Measurements from ENCODE around the gene MARCHF3.
"Not testable (repeated sequence)": the region's sequence is repeated elsewhere in the genome, so short reads cannot be mapped to it uniquely, and the experiment has no call there.

MARCHF3 gene

DNA sequence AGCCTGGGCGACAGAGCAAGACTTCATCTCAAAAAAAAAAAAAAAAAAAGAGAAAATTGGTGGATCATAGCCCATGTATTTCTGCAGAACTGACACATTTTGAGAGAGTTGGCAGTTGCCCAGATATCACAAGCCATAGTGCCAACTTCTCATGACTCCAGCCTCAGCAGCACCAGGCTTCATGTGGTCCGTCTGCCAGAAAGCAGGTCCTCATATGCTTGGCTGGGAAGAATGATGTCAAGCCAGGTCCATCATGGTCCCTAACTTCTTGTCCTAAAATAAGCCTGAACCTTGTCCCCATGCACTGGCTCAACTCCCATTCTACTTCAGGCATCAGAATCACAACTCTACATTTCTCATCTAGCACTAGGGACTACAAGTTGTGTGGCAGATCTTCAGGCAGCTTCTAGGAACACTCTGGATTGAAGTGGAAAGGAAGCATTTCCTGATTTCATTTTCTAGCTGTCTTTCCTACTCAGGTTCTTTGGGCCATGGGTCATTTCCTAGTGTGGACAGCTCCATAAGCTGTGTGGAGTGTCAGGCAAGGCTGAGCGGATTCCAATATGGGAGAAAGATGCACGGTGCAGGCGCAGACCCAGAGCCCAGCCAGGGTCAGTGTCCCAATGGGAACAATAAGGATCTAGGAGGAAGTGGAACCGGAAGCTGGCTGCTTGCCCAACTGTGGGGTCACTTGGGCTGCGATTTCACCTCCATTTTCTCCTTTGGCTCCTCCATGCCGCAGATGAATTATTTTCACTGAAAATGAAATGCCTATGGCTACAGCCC, 163.3 kb downstream of the MARCHF3 start:
- H3K4me3 ChIP-seq (ENCODE audit: low read depth, low read length) = no peak overlapping the region
- no peak for DNase-seq (ENCODE audit: low read depth)

DNA sequence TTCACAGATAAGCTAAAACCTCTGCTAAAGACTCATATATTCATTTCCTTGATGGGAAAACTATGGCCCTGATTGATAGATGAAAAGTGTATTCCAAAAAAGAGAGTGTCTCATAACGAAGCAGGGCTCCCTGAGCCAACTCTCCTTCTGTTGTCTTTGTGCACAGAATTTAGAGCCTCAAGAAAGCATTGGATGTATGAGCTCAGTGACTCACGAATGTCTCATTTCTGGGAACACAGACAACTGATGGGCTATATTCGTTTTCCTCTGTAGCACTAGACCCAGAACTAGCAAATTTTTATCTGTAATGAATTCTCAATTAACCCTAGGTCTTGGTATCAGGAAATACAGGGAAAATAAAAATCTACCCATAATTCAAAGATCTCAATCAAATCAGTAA, 165.1 kb downstream of the MARCHF3 start:
- peak; percentile 64 for DNase-seq (ENCODE audit: low read depth)
- H3K4me3 ChIP-seq (ENCODE audit: low read depth, low read length) = no peak overlapping the region

DNA sequence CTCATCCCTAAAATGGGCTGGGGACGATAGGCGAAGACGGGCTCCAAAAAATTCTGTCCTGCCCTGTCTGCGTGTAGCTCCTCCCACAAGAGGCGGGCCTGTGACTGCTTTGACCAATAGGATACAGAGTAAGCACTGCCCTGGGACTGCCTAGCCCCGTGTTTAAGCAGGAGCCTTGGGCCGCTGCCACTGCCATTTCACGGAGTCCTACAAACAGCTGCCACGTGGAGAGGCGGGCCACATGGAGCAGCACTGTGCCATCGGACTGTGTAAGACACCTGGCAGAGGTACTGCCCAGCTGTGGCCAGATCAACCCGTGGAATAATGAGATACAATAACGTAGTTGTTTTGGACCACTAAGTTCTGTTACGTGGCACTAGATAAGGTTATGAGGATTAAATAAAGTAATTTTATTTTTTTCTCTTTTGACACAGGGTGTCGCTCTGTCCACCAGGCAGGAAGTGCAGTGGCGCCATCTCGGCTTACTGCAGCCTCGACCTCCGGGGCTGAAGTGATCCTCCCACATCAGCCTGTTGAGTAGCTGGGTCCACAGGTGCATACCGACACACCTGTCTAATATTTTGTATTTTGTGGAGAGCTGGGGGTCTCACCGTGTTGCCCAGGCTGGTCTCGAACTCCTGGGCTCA, 166.2 kb downstream of the MARCHF3 start:
- no peak overlapping the region for H3K4me3 ChIP-seq (ENCODE audit: low read depth, low read length)
- DNase-seq (ENCODE audit: low read depth) = no peak

DNA sequence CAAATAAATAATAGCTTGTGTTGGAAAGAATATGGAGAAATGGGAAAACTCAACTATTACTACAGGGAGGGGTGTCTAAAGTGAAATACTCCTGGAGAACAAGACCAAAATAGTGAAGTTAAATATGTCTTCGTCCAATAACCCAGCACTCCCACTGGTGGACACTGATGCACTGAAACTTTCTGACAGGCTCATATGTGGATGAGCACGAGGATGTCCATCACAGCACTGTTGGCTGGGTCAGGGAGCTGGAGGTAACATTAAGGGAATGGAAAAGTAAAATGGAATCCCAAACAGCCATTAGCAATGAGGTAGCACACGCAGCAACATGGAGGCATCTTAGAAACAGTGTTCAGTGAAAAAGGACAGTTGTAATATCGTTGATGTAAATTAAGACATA, 167.0 kb downstream of the MARCHF3 start:
- DNase-seq (ENCODE audit: low read depth) = no peak
- no peak overlapping the region for H3K4me3 ChIP-seq (ENCODE audit: low read depth, low read length)

DNA sequence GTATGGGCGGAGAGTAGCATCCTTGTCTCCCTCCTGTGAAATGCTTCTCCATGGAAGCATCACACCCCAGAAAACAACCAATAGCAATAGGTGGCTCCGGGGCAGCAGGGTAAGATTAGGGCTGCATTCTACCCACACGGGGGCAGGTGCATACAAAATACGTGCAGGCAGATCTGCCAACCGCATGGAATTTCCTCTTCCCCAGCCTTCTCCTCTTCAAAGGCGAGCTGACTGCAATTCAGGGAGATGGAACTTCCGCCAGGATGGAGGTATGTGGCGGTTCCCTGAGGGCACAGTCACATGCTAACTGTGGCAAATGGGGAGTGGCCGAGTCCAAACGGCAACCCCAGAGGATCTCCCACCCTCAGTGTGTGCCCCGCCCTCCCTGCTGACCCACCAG, 171.9 kb downstream of the MARCHF3 start:
- no peak overlapping the region for H3K4me3 ChIP-seq (ENCODE audit: low read depth, low read length)
- no peak for DNase-seq (ENCODE audit: low read depth)

DNA sequence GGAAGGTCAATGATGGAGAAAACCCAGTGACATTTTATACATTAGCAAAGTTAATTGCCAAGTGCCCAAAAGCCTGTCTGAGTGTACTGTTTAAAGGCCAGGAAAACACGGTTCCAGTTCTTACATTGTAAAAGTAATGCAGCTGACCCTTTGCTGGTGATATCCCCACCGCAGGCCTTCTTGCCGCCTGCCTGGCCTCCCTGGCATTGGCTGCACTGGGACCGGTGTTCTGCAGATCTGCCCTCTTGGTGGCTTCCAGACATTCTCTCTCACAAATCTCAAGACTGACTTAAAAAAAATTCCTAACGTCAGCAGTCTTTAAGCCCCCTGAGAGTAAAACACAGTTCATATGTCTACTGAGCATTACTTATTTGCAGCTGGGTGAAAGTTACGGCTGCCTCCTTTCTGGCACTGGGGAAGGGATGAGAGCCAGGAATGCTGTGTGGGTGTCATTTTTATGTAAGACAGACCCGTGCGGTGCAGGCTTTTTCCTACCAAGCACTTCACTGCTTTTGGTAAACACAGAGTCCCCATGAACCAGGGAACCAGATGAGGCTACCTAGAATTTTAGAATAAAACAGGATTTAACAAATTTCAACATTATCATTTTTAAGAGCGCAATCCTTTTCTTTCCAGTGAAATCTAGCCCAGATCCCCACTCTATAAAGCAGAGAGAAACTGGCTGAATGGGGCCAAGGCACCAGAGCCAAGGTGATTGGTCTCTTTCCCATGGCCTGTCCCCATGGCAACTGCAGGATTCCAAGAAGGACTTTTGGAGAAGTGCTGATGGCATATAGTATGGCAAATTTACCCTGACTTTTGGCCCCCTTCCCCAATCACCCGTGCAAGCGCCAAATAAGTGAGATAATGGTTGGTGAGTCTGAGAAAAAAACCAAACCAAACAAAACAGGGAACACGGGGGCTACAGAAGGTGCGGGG, 172.6 kb downstream of the MARCHF3 start:
- H3K4me3 ChIP-seq (ENCODE audit: low read depth, low read length) = no peak overlapping the region

DNA sequence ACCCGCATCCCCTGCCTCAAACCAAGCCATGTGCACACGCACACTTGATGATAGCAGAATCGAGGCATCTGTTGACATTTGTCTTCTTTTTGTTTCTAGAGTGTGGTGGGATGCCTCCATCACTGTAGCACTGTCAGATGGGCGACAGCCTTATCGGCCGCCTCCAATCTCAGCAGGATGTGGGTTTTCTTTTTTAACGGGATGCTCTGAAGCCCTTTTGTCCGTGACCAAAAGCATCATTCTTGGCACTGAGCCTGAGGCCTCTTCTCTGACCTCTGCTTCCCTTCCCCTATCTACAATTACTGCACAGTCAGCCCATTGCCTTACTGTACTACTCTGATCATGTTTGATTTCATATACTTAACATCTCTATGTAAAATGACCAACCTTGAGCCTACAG, 175.1 kb downstream of the MARCHF3 start:
- DNase-seq (ENCODE audit: low read depth) = no peak
- H3K4me3 ChIP-seq (ENCODE audit: low read depth, low read length) = no peak overlapping the region

More for the DNA sequence above, 172.6 kb downstream of the MARCHF3 start:
- DNase-seq (ENCODE audit: low read depth) = peak; percentile 54

DNA sequence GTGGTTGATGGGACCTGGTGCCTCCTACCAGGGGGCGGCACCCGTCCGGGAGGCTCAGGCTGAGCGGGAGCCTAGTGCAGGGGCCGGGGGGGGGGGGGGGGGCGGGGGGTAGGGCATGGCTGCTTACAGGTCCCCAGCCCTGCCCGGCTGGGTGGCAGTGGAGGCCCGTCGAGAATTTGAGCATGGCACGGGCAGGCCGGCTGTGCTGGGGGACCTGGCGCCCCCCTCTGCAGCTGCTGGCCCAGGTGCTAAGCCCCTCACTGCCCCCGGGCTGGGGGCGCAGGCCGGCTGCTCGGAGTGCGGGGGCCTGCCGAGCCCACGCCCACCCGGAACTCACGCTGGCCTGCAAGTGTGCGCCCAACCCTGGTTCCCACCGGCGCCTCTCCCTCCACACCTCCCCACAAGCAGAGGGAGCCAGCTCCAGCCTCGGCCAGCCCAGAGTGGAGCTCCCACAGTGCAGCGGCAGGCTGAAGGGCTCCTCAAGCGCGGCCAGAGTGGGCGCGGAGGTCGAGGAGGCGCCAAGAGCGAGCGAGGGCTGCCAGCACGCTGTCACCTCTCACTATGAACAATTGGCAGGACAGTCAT, 175.7 kb downstream of the MARCHF3 start:
- DNase-seq (ENCODE audit: low read depth) = no peak
- H3K4me3 ChIP-seq (ENCODE audit: low read depth, low read length) = no peak overlapping the region

DNA sequence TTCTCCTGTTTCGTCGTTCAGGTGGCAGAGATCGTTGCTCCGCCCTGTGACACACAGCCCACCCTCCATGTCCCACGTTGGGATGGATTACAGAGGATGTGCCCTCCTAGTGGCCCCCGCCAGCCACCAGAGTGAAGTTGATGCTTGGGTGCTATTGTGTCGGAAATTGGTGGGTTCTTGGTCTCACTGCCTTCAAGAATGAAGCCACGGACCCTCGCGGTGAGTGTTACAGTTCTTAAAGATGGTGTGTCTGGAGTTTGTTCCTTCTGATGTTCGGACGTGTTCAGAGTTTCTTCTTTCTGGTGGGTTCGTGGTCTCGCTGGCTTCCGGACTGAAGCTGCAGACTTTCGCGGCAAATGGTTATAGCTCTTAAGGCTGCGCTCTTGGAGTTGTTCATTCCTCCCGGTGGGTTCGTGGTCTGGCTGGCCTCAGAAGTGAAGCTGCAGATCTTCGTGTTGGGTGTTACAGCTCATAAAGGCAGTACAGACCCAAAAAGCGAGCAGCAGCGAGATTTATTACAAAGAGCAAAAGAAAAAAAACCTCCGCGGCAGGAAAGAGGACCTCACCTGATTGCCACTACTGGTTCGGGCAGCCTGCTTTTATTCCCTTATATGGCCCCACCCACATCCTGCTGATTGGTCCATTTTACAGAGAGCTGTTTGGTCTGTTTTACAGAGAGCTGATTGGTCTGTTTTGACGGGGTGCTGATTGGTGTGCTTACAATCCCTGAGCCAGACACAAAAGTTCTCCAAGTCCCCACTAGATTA, 176.6 kb downstream of the MARCHF3 start:
- not testable (repeated sequence) for H3K4me3 ChIP-seq (ENCODE audit: low read depth, low read length); DNase-seq (ENCODE audit: low read depth)

DNA sequence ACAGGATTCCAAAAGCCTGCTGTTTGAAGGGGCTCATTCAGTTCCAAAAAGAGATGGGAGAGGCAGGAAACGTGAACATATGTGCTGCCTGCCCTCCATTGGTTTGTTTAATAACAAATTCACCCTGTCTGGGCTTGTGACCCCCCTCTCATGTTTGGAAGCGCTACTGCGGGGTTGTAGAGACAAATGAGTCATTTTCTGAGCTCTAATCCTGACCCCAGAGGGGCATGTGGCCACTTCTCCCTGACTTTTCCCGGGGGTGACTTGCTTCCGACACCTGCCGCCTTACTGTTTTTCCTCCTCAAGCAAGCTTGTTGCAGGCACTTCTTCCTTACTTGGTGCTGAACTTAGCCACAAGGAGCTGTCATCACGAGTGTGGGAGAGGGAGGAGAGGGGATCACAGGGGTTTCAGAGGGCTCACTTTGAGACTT, 177.5 kb downstream of the MARCHF3 start:
- DNase-seq (ENCODE audit: low read depth) = no peak
- H3K4me3 ChIP-seq (ENCODE audit: low read depth, low read length) = no peak overlapping the region

DNA sequence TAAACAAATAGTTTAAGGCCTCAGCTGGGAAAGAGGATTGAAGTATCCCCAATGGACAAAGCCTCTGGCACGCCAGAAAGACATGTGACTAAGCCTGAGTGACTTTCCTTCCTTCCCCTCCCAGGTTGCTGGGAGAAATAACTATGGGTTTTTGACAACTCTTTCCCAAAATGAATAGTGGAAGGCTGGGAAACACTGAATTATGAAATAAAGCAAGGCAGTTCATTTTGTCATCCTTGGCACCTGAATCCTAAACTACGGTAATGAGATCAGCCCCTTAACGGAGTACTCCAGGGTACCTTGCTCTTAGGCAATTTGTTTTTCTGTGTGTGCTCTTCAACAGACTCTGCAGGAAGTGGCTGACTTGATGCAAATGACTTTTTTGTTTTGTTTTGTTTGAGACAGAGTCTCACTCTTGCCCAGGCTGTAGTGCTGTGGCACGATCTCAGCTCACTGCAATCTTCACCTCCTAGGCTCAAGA, 178.2 kb downstream of the MARCHF3 start:
- H3K4me3 ChIP-seq (ENCODE audit: low read depth, low read length) = no peak overlapping the region
- no peak for DNase-seq (ENCODE audit: low read depth)

DNA sequence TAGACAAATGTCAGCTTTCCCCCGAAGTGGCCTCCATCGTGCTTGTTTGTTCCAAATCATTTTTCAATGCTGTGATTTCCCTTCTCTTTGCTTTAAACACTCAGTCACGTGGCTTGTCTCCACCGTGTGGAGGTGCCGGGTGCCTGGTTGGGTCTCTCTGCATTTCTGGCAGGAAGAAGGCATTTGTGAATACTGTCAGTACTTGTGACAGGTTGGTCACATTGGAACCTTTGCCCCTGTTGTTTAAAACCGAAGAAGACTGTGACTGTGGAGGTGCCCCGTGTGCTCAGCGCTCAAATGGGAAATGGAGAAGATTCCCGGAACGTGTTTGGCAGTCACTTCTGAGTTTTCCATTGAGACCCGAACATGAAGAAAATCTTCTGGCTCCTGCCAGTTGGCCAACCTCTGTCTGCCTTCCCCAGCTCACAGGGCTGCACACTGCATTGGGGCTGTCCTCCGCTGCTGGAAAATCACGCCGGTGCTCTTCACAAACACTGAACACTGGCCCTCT, 178.8 kb downstream of the MARCHF3 start:
- H3K4me3 ChIP-seq (ENCODE audit: low read depth, low read length) = no peak overlapping the region
- no peak for DNase-seq (ENCODE audit: low read depth)

DNA sequence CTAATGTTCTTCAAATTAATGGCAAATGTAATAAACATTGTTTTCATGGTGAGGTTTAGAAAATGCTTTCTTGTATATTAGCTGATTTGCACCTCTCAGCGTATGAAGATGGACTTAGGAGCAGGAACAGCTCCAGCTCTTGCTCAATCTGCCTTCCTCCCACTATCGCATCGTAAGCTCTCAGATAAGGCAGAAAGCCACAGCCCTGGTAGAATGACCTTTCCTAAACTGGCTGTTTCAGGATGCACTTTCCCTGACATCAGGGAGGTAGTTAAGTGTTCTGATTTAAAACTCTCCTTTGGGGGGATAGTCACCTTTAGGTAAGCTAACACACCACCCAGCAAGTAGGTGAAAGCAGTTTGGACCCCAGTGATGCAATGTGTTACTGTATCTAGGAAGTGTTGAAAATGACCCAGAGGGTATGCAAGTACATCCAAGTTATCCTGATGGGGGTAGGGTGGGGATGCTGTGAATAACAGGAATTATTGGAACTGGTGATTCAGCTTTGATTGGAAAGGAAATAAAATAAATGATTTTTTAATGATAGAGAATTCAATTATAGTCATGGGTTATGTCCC, 181.2 kb downstream of the MARCHF3 start:
- no peak for DNase-seq (ENCODE audit: low read depth)
- H3K4me3 ChIP-seq (ENCODE audit: low read depth, low read length) = no peak overlapping the region

DNA sequence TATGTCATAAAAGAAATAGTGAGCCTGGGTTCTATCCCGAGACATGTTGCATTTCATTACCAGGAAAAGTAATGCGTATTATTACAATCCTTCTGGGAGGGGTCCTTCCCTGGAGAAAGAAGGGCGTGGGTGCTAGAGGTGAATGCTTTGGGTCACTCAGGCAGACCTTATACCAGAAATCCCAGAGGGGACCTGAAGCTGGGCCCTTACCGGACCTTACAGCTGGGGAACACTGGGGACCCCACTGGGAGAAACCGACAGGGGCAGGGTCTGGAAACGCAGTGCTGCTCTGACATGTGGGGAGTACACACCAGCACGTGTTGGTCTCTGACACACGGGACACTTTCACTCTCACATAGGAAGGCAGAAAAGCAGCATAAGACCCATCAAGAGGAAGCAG, 182.1 kb downstream of the MARCHF3 start:
- no peak overlapping the region for H3K4me3 ChIP-seq (ENCODE audit: low read depth, low read length)
- no peak for DNase-seq (ENCODE audit: low read depth)

DNA sequence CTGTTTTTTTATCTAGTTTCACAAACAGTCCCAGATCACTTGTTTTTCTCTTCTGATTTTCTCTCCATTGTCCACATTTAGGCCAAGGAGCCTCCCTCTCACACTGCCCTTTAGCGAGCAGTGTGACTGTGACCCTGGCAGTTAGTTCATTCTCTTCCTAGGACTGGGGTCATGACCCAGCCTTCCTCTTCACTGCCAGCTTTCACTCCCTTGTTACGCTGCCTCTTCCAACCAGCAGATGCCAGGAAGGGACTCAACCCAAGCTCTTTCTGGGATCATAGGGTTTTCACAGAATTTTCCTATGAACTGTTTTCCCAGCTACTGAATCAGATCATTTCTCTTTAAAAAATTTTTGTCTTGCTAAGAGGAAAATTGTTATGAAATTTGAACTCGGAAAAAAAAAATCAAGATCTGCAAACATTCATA, 182.5 kb downstream of the MARCHF3 start:
- H3K4me3 ChIP-seq (ENCODE audit: low read depth, low read length) = no peak overlapping the region
- no peak for DNase-seq (ENCODE audit: low read depth)

DNA sequence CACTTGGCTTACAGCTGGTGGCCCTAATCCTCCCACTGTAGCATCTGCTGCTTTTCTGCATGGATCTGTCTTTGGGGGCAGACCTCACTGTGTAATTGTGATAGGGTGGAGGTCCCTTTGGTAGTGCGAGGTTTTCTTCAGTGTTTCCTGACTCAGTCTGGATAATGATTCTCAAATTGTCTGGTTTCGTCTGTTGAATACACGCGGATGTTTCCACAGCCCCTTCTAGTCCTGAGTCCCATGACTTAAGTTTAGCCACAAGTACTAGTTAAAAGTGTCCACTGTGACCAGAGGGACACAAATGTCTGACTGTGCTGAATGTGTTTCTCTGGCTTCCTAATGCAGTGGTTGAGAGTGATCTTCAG, 182.9 kb downstream of the MARCHF3 start:
- no peak overlapping the region for H3K4me3 ChIP-seq (ENCODE audit: low read depth, low read length)
- no peak for DNase-seq (ENCODE audit: low read depth)

DNA sequence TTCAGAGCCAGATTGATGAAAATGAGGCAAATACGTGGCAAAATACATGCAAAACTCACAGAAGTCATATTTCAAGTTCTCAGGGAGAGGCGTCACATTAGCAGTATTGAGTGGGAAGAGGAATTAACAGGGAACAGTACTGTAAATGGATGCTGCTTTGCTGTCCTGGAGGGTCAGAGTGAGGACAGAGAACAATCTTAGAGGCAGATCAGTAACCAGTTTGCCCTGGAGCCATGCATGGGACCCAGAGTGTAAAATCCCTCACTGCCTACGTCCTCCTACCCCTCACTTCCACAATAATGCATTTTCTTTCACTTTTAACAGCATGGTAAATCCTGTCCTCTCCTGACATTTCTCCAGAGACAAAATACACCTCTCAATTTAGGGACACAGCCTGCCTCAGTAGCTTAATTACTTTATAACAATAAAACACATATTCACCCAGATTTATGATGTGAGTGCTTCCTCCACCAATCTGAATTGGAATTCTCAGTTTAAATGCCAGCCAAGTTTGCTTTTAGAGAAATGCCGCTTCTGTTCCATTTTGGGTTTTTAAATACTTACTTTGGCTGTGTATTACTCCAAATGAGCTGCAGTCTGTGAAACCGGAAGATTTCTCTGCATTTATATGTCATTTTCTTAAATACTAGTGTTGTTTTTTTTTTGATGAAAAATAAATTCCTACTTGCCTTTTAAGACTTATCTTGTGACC, 183.5 kb downstream of the MARCHF3 start:
- H3K4me3 ChIP-seq (ENCODE audit: low read depth, low read length) = no peak overlapping the region
- DNase-seq (ENCODE audit: low read depth) = no peak

DNA sequence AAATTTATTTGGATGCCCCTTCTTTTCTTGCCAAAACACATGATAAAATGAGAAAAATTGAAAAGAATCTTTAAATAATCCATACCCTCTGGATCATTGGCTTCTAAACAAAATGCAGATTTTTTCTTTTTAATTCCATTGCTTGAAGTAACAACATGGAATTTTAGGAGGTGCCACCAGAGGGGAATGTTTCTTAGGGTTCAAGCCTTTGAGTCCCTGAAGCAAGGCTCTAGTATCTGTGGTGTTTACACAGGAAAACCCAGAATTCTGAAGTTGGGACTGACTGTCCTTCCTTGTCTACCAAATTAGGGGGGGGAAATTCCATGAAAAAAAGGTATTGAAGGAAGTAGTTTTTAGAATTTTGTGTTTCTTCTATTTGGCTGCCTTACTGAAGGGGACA, 184.0 kb downstream of the MARCHF3 start:
- no peak for DNase-seq (ENCODE audit: low read depth)
- H3K4me3 ChIP-seq (ENCODE audit: low read depth, low read length) = no peak overlapping the region
